H54 (cell line): ENCODE results near the gene FHOD3.

Experiments used
- DNase-seq: peaks from one replicate; pipeline ENCODE4 v3.0.0; 2011; ENCODE audit warnings: low spot score, mixed read lengths; ENCODE audit not compliant: insufficient read length
- FAIRE-seq: peaks from 3 replicates; lab custom pipeline; 2011; peaks lifted over from hg19 to GRCh38; lab: Jason Lieb, UNC
- POLR2A ChIP-seq: IDR thresholded peaks from 2 replicates; pipeline ENCODE4 v1.6.1; 2011; ENCODE audit warnings: low read depth, mild to moderate bottlenecking, low read length

The FHOD3 gene

DNA sequence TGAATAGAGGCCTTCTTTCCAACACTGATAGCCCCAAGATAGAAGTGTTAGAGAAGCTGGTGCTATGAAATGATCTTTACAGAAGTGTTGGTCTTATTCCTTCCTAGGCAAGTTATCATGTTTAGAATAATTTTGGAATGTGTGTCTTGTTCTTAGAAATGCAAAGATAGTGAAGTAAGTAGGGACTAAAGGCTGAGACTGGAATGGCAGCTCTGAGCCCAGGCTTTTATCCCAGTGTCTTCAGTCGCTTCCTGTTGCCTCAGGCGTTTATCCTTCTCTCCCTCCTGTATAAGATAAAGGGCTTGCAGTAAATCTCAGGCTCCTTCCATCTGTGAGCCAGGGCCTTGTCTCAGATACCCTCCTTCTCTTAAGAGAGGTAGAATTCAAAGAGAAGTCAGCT is 313.1 kb downstream of the FHOD3 start:
- no peak for DNase-seq
- FAIRE-seq, result no peak
- no peak for TF ChIP-seq POLR2A

- FAIRE-seq, result no peak
- TF ChIP-seq POLR2A, result no peak
Measured at GRCh38 chr18:36613069-36613468, 315.6 kb downstream of the FHOD3 start.

DNA sequence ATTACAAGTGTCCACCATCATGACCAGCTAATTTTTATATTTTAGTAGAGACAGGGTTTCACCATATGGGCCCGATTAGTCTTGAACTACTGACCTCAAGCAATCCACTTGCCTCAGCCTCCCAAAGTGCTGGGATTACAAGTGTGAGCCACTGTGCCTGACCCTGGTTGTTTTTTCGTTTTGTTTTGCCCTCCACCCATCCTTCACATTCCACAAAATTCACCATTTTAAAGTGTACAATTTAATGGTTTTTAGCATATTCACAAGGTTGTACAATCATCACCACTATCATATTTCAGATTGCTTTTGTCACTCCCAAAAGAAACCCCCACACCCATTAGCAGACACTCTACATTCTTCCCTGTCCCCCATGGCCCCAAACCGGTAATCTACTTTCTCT is 316.3 kb downstream of the FHOD3 start:
- no peak for FAIRE-seq
- no peak for TF ChIP-seq POLR2A
- DNase-seq, result no peak

More at GRCh38 chr18:36613069-36613468, 315.6 kb downstream of the FHOD3 start:
- DNase-seq, result no peak

DNA sequence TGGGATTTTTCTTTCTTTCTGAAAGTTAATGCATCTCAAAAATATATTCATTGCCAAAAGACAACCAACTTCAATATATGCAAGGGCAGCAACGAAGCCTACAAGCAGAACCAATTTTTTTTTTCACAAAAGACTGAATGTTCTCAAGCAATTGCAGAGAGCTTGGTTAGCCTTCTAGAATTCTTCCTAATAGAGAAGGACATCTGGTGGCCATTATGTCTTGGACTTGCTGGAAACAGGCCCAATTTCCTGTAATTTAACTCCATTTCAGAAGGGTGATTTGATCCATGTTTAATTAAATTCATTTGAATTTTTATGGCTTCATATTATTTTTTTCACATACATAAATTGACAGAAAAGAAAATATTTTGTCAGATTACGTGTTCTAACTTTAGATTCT is 323.3 kb downstream of the FHOD3 start:
- FAIRE-seq (no peak), DNase-seq (no peak)
- TF ChIP-seq POLR2A, result no peak

GRCh38 chr18:36622610-36623009 is 325.1 kb downstream of the FHOD3 start:
- no peak for FAIRE-seq
- TF ChIP-seq POLR2A, result no peak
- DNase-seq, result no peak

DNA sequence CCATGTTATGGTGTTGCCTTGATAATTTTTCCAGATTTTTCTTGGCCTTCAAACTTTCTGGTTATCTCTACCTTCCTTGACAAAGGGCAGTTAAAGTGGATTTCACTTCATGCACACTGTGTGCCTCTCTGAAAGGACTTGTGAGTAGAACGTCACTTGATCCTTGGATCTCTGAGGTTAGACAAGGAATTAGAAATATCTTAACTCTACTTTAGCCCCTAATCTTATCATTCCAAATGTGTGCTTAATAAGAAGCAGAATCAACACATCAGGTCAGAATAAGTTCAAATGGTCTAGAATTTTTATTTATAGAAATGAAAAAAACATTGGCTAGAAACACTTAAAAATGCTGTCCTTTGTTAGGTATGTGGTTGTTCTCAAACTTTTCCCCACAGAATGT is 325.6 kb downstream of the FHOD3 start:
- no peak for TF ChIP-seq POLR2A
- no peak for DNase-seq
- FAIRE-seq, result no peak

DNA sequence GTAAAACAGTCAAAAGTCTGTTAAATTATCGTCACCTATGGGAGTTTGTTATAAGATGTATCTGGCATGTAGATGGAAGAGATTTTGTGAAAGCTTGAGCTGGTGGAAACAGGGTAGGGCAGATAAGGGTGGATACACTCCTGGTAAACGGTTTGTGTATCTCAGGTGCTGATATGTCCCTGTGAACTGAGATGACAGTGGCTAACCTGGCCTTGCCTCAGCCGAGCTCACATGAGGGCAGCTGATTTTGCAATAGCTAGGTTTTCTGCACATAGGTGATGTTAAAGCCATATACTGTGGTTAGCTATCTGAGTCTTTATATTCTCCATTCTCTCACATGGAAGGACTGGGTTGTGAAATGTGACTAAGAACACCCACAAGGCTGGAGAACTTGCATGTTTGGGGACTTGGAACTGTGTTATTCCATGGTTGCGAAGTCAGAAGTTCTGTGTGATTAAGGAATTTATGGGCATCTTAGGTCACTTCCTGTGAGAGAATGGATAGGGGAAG is 326.2 kb downstream of the FHOD3 start:
- no peak for TF ChIP-seq POLR2A
- no peak for DNase-seq
- FAIRE-seq, result no peak

DNA sequence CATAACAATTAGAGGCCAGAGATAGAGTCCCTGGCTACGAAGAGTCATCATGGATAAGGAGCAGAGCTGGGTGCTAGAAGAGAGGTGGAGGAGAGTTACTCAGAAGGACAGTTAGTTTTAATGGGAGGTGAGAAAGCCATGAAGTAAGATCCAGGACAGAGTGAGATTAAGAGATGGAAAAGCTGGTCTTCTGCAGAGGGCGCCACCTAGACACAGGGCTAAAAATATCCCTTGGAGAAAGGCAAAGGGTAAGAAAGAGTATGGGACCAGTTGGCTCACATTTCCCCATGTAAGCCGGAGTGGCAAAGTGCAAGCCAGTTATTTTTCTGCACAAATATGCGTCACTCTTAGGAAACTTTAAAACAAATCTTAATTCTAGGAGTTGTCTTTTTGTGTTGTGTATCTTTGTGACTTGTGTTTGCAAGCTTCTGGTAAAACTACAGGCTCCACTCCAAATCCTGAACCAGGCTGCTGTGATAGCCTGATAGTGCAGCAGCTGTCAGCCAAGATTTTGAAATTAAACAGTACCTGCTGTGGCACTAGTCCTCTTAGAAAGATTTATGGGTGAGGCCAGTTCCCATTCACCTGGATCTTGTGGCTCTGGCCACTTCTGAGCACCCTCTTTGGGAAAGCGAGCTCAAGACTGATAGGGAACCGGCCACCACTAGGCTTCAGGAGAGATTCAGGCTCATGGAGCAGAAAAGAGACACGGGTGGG is 327.1 kb downstream of the FHOD3 start:
- TF ChIP-seq POLR2A, result no peak
- FAIRE-seq, result no peak
- no peak for DNase-seq

GRCh38 chr18:36625386-36625785 is 327.9 kb downstream of the FHOD3 start:
- FAIRE-seq (no peak), DNase-seq (no peak)
- TF ChIP-seq POLR2A, result no peak

DNA sequence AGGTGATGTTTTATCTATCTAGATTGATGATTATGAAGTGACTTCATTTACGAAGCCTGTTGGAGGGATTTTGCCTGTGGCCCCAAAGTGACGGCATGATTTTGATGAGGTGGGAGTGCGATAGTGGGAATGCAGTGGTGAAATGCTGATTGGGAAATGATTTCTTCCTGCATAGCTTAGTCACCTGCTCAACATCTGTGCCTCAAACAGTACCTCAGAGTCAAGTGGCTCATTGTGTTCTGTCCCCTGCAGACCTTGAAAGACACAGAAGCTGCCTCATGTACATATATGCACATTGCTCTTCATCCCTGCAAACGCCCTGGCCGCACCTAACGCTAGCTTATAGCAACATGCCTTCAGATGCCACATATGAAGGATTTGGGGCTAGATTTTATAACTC is 330.1 kb downstream of the FHOD3 start:
- TF ChIP-seq POLR2A, result no peak
- FAIRE-seq, result no peak

DNA sequence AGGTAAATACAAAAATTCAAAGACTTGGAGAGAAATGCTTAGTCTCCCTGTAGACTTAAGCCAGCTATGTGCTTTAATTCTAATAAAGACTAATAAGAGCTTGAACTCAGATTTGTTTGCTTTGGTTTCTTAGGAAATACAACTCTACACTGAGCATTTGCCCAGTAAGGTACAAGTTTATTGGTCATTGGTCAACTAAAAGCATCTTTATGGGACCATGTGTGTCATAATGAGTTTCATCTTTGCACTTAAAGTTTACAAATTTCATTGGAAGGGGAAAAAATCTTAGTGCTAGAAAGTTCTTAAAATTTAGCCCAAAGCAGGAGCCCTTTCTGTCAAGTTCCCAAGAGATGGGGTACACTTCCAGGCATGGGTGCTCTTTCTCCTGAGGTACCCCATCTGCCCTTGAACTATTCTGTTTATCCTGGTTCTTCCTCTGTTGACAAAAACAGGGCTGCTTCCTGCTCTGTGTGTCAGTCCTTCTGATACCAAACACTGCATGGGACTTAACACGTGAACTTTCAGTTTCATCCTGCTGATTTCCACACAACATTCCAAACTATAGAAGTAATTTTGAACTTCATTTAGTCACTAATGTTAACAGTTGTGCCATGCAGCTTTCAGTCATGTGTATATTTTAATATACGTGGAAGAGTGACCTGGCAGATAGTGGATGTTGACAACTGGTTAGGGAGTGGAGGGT is 331.1 kb downstream of the FHOD3 start:
- TF ChIP-seq POLR2A, result no peak

More for the DNA sequence above, 330.1 kb downstream of the FHOD3 start:
- no peak for DNase-seq

DNA sequence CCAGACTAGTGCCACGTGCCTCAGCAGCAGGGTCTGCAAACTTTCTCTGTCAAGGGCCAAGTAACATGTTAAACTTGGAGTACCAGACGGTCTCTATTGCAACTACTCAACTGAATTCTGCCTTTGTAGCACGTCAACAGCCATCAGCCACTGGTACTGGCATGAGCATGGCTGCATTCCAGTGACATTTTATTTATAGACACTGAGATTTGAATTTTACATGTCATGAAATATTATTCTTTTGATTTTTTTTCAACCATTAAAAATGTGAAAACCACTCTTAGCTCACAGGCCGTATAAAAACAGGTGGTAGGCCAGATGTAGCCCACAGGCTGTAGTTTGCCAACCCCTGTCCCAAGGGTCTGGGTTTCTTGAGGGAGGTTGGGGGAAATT is 331.6 kb downstream of the FHOD3 start:
- FAIRE-seq, result no peak
- no peak for TF ChIP-seq POLR2A
- DNase-seq, result no peak

More for the DNA sequence above, 331.1 kb downstream of the FHOD3 start:
- no peak for FAIRE-seq
- DNase-seq, result no peak

GRCh38 chr18:36629836-36630235 is 332.3 kb downstream of the FHOD3 start:
- no peak for FAIRE-seq
- no peak for TF ChIP-seq POLR2A
- no peak for DNase-seq

DNA sequence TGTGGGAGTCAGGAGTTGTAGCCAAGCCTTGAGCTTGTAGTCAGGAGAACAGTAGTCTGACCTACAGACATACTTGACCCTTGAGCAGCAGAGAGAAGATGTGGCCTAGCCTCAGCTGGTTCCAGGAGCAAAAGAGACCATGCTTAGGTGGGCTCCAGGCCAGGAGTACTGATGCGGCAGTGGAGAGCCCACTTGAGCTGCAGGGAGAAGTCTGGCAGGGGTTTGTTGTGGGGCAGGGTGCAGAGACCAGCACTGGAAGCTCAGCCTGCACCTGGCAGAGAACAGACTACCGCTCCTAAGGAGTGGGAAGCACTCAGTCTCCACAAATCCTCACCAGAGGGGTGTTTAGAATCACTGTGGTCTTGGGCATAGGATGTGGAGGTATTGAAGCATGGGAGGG is 333.4 kb downstream of the FHOD3 start:
- TF ChIP-seq POLR2A, result no peak
- FAIRE-seq, result no peak
- no peak for DNase-seq
